CD4-positive, alpha-beta T cell treated with Interleukin-15 for 1 hour (primary cell): ENCODE results near the gene GOSR2.

ENCODE experiments used
- DNase-seq: peaks from one replicate; pipeline ENCODE4 v3.0.0-alpha.2; 2020

GOSR2 gene

GRCh38 chr17:46922804-46923635, at the start of gene GOSR2:
TSS of gene GOSR2 (plus strand) at chr17:46923160. CDS start at chr17:46923193, 33 bp downstream.
- peak; percentile 88 for DNase-seq

GRCh38 chr17:46873941-46874645, 48.9 kb upstream of the GOSR2 start:
- no peak for DNase-seq

- DNase-seq: no peak
These were observed 48.1 kb upstream of the GOSR2 start for GRCh38 chr17:46874906-46875305.

- DNase-seq: no peak
These were observed 47.1 kb upstream of the GOSR2 start for GRCh38 chr17:46875849-46876352.

- no peak for DNase-seq
These were observed 46.5 kb upstream of the GOSR2 start for GRCh38 chr17:46876353-46876887.

- no peak for DNase-seq
These were observed 46.0 kb upstream of the GOSR2 start for GRCh38 chr17:46876926-46877325.

- no peak for DNase-seq
These were observed 45.5 kb upstream of the GOSR2 start for GRCh38 chr17:46877466-46877865.

- peak; percentile 28 for DNase-seq
These were observed 44.9 kb upstream of the GOSR2 start for GRCh38 chr17:46878055-46878454.

GRCh38 chr17:46879101-46879500, 43.9 kb upstream of the GOSR2 start:
- DNase-seq: no peak

GRCh38 chr17:46881015-46881414, 41.9 kb upstream of the GOSR2 start:
- no peak for DNase-seq

GRCh38 chr17:46882666-46883065, 40.3 kb upstream of the GOSR2 start:
- no peak for DNase-seq

- no peak for DNase-seq
These were observed 39.0 kb upstream of the GOSR2 start for GRCh38 chr17:46883871-46884520.

- no peak for DNase-seq
These were observed 38.4 kb upstream of the GOSR2 start for GRCh38 chr17:46884552-46884951.

GRCh38 chr17:46885415-46886309, 37.3 kb upstream of the GOSR2 start:
- DNase-seq: no peak

GRCh38 chr17:46886310-46886663, 36.7 kb upstream of the GOSR2 start:
- DNase-seq: no peak

- DNase-seq: no peak
These were observed 35.2 kb upstream of the GOSR2 start for GRCh38 chr17:46887717-46888116.

- DNase-seq: no peak
These were observed 34.2 kb upstream of the GOSR2 start for GRCh38 chr17:46888727-46889126.

GRCh38 chr17:46889519-46889918, 33.4 kb upstream of the GOSR2 start:
- DNase-seq: no peak

GRCh38 chr17:46889992-46890564, 32.9 kb upstream of the GOSR2 start:
- no peak for DNase-seq

- no peak for DNase-seq
These were observed 32.3 kb upstream of the GOSR2 start for GRCh38 chr17:46890638-46891037.

- no peak for DNase-seq
These were observed 30.7 kb upstream of the GOSR2 start for GRCh38 chr17:46892192-46892703.

GRCh38 chr17:46894024-46894423, 28.9 kb upstream of the GOSR2 start:
- no peak for DNase-seq
